Epithelial cell of alveolus of lung (primary cell): Measurements from ENCODE around the gene AFF3. TPM values are rescaled to one million over a fixed set of nuclear protein-coding genes. Genes with fewer than 3 reads are reported as not detected.

Experiments
- total RNA-seq: library from RNA; depleted of rRNA; stranded (reverse); fragments of >200 nt; gene quantifications from 2 replicates; pipeline ENCODE4 v1.2.1, GENCODE V29; 2015

AFF3 gene, protein sequence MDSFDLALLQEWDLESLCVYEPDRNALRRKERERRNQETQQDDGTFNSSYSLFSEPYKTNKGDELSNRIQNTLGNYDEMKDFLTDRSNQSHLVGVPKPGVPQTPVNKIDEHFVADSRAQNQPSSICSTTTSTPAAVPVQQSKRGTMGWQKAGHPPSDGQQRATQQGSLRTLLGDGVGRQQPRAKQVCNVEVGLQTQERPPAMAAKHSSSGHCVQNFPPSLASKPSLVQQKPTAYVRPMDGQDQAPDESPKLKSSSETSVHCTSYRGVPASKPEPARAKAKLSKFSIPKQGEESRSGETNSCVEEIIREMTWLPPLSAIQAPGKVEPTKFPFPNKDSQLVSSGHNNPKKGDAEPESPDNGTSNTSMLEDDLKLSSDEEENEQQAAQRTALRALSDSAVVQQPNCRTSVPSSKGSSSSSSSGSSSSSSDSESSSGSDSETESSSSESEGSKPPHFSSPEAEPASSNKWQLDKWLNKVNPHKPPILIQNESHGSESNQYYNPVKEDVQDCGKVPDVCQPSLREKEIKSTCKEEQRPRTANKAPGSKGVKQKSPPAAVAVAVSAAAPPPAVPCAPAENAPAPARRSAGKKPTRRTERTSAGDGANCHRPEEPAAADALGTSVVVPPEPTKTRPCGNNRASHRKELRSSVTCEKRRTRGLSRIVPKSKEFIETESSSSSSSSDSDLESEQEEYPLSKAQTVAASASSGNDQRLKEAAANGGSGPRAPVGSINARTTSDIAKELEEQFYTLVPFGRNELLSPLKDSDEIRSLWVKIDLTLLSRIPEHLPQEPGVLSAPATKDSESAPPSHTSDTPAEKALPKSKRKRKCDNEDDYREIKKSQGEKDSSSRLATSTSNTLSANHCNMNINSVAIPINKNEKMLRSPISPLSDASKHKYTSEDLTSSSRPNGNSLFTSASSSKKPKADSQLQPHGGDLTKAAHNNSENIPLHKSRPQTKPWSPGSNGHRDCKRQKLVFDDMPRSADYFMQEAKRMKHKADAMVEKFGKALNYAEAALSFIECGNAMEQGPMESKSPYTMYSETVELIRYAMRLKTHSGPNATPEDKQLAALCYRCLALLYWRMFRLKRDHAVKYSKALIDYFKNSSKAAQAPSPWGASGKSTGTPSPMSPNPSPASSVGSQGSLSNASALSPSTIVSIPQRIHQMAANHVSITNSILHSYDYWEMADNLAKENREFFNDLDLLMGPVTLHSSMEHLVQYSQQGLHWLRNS (N-terminal part only)
- 5.7 and 6.6 TPM in 2 replicates for total RNA-seq

DNA sequence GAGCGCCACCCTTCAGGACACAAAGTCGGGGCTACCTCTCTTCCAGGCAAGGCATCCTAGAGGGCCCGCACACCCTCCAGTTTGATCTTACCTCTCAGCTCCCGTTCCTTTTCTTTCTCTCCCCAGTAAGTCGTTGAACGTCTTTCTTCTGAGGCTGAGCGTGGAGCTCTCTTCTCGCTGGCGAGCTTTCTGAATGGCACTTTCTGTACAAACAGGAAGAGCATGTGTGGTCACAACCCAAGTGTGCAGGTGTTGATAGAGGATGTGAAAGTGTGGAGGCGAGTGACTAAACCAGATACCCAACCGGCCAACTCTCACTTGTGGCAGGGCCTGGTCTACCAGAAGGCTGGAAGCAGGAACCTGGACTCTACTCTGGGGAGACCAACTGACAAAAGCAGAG is at the start of gene AFF3:
Gene AFF3, minus strand, starts transcription at position 198 of the 400 bp plus-strand sequence. CDS start 38,136 bp downstream, outside the sequence.

Other genes with a start within 250 kb of the AFF3 start
- 0.13 TPM in 1 of 2 replicates, not detected in the other for gene LONRF2, start 179.9 kb upstream of the AFF3 start, total RNA-seq